ENCODE results near the gene RRAGC.

RRAGC gene

DNA sequence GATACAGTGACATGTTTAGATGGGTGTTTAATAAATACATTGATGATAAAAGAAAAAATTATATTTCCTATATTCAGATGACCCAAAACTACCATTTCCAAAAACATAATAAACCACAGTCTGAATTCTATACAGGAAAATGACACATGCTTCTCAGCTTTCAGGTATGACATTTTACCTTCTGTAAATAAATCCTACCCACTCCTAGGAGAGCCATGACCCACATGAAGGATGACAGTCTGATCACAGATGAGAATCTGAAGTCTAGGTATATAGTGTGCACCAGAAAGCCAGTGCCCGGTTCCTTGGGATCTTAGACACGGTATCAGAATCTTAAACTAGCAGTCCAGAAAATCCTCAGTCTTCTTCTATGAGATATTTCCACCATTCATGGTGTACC, 25.5 kb upstream of the RRAGC start:
- Histone ChIP-seq H3K36me3 (ENCODE audit: control insufficient read depth, insufficient read depth, low read length) (no peaks in the 10 kb centered on the region), H3K4me3 (ENCODE audit: low read length) (no peak overlapping the region), H3K4me1 (ENCODE audit: control insufficient read depth, low read depth, low read length) (no peaks in the 10 kb centered on the region), H4K8ac (ENCODE audit: low read depth, low read length) (no peak overlapping the region), H2BK120ac (ENCODE audit: low read depth, low read length) (no peak overlapping the region), H3K27me3 (ENCODE audit: insufficient read depth, low read length, poor library complexity) (no peaks in the 10 kb centered on the region), H4K5ac (ENCODE audit: low read length) (no peak overlapping the region), H3K79me1 (ENCODE audit: low read length) (no peaks in the 10 kb centered on the region), H2BK5ac (ENCODE audit: low read length) (no peak overlapping the region), H3K4ac (ENCODE audit: low read depth, low read length) (no peak overlapping the region), H3K56ac (ENCODE audit: low read length) (no peak overlapping the region), H2BK15ac (replicated peaks; ENCODE audit: low read depth) (no peak overlapping the region), H3K18ac (ENCODE audit: low read length) (no peak overlapping the region), H3K27ac (ENCODE audit: low read depth, low read length) (no peak overlapping the region), H3K79me2 (ENCODE audit: control insufficient read depth, insufficient read depth, low read length) (no peaks in the 10 kb centered on the region), H2AK5ac (ENCODE audit: low read length) (no peak overlapping the region), H3K9ac (ENCODE audit: low read length) (no peak overlapping the region), H3K4me2 (ENCODE audit: low read length) (no peak overlapping the region), H3K23ac (ENCODE audit: low read length) (no peak overlapping the region)
- no peak for DNase-seq
- WGBS (ENCODE audit: extremely low coverage, insufficient coverage, low lambda C conversion rate) = no CpG with 5 or more reads among the region's 2 CpGs

- H2BK15ac ChIP-seq (replicated peaks; ENCODE audit: low read depth) = no peak within 1 kb of the TSS
Measured at GRCh38 chr1:38881487-38881886, 21.9 kb upstream of the RRAGC start, which contains the start of gene GJA9. TSS of gene GJA9 (minus strand) at chr1:38881587. CDS start at chr1:38876098, 5,489 bp downstream.

GRCh38 chr1:38875811-38876210, 16.2 kb upstream of the RRAGC start:
- no peaks in the 10 kb centered on the region for H3K36me3 ChIP-seq (ENCODE audit: control insufficient read depth, insufficient read depth, low read length)
- no peak overlapping the region for H4K5ac ChIP-seq (ENCODE audit: low read length)
- H3K18ac ChIP-seq (ENCODE audit: low read length) = no peak overlapping the region
- peaks cover 2% of the 10 kb centered on the region for H3K4me1 ChIP-seq (ENCODE audit: control insufficient read depth, low read depth, low read length)
- DNase-seq = no peak
- H2AK5ac ChIP-seq (ENCODE audit: low read length) = no peak overlapping the region
- no peak overlapping the region for H3K9ac ChIP-seq (ENCODE audit: low read length)
- H3K27me3 ChIP-seq (ENCODE audit: insufficient read depth, low read length, poor library complexity) = no peaks in the 10 kb centered on the region
- no peak overlapping the region for H3K4ac ChIP-seq (ENCODE audit: low read depth, low read length)
- no peak overlapping the region for H2BK5ac ChIP-seq (ENCODE audit: low read length)
- no peak overlapping the region for H2BK15ac ChIP-seq (replicated peaks; ENCODE audit: low read depth)
- no peak overlapping the region for H3K23ac ChIP-seq (ENCODE audit: low read length)
- H3K79me1 ChIP-seq (ENCODE audit: low read length) = peaks cover 3% of the 10 kb centered on the region
- no peak overlapping the region for H3K4me3 ChIP-seq (ENCODE audit: low read length)
- H4K8ac ChIP-seq (ENCODE audit: low read depth, low read length) = no peak overlapping the region
- no CpG with 5 or more reads among the region's 2 CpGs for WGBS (ENCODE audit: extremely low coverage, insufficient coverage, low lambda C conversion rate)
- H3K56ac ChIP-seq (ENCODE audit: low read length) = no peak overlapping the region
- no peaks in the 10 kb centered on the region for H3K79me2 ChIP-seq (ENCODE audit: control insufficient read depth, insufficient read depth, low read length)
- H3K4me2 ChIP-seq (ENCODE audit: low read length) = no peak overlapping the region
- H2BK120ac ChIP-seq (ENCODE audit: low read depth, low read length) = no peak overlapping the region
- no peak overlapping the region for H3K27ac ChIP-seq (ENCODE audit: low read depth, low read length)

More at GRCh38 chr1:38881487-38881886, 21.9 kb upstream of the RRAGC start, which contains the start of gene GJA9:
- Histone ChIP-seq H4K8ac (ENCODE audit: low read depth, low read length) (no peak within 1 kb of the TSS), H3K4me1 (ENCODE audit: control insufficient read depth, low read depth, low read length) (no peaks in the 10 kb centered on the region), H3K4me2 (ENCODE audit: low read length) (no peak within 1 kb of the TSS), H3K36me3 (ENCODE audit: control insufficient read depth, insufficient read depth, low read length) (no peaks in the 10 kb centered on the region), H3K56ac (ENCODE audit: low read length) (no peak within 1 kb of the TSS), H3K79me1 (ENCODE audit: low read length) (no peaks in the 10 kb centered on the region), H3K27me3 (ENCODE audit: insufficient read depth, low read length, poor library complexity) (no peaks in the 10 kb centered on the region), H3K9ac (ENCODE audit: low read length) (no peak within 1 kb of the TSS), H3K23ac (ENCODE audit: low read length) (no peak within 1 kb of the TSS), H2BK120ac (ENCODE audit: low read depth, low read length) (no peak within 1 kb of the TSS), H3K4ac (ENCODE audit: low read depth, low read length) (no peak within 1 kb of the TSS), H3K27ac (ENCODE audit: low read depth, low read length) (no peak within 1 kb of the TSS), H2BK5ac (ENCODE audit: low read length) (no peak within 1 kb of the TSS), H3K4me3 (ENCODE audit: low read length) (no peak within 1 kb of the TSS), H2AK5ac (ENCODE audit: low read length) (no peak within 1 kb of the TSS), H3K79me2 (ENCODE audit: control insufficient read depth, insufficient read depth, low read length) (no peaks in the 10 kb centered on the region), H3K18ac (ENCODE audit: low read length) (no peak within 1 kb of the TSS), H4K5ac (ENCODE audit: low read length) (no peak within 1 kb of the TSS)
- DNase-seq = no peak

DNA sequence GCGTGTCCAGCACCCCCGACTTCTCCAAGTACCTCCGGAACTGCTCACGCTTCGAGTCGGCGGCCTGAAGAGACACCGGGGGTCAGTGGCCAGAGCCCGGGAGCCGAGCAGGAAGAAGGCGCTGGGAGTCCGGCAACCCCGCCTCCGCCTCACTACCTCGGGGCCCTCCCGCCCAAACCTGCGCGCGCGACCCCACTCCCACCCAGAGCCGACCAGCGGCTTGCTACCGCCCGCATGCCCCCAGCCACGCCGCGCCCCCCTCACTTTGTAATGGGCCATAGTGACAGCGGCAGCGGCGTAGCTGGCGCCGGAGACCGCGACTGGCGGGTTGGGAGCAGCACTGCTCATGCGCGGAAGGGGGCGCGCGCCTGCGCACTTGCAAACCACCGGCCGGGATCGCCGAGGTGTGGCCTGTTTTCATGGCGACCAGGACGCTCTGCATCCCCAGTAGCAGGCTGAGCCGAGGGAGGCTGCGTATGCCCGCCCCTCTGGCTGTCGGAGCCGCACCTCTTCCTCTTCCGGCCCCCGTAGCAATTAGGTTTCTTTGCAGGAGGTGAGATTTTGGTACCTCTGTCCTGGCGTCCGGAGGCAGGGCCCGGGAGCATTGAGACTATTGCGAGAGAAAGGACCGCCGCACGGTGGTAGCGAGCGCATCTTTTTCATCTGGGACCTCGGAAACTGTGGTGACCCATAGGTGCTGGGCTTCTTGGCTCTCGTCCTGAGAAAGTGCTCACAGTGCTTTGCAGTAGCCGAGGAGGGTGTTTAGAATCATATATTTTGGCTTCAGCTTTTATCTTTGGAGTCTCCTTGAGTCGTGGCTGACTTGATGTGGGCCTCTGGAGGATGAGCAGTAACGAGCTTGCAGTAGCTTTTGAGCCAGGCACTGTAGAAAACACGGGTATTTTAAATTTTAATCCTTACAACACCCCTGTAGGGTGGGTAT, 13.7 kb upstream of the RRAGC start, which contains the start of gene MYCBP:
Gene MYCBP (minus strand): TSS at position 322 of the 943 bp plus-strand sequence. CDS start 43 bp downstream, at position 279.
- no peaks in the 10 kb centered on the region for H3K79me2 ChIP-seq (ENCODE audit: control insufficient read depth, insufficient read depth, low read length)
- peaks cover 2% of the 10 kb centered on the region for H3K4me1 ChIP-seq (ENCODE audit: control insufficient read depth, low read depth, low read length)
- H3K79me1 ChIP-seq (ENCODE audit: low read length) = peaks cover 3% of the 10 kb centered on the region
- no peaks in the 10 kb centered on the region for H3K36me3 ChIP-seq (ENCODE audit: control insufficient read depth, insufficient read depth, low read length)
- no peak within 1 kb of the TSS for H2BK5ac ChIP-seq (ENCODE audit: low read length)
- peak within 1 kb of the TSS; percentile 98 for H4K5ac ChIP-seq (ENCODE audit: low read length)
- no peak within 1 kb of the TSS for H2BK15ac ChIP-seq (replicated peaks; ENCODE audit: low read depth)
- peak within 1 kb of the TSS; percentile 48 for H3K27ac ChIP-seq (ENCODE audit: low read depth, low read length)
- no CpG with 5 or more reads among the region's 69 CpGs for WGBS (ENCODE audit: extremely low coverage, insufficient coverage, low lambda C conversion rate)
- no peak within 1 kb of the TSS for H3K18ac ChIP-seq (ENCODE audit: low read length)
- peak within 1 kb of the TSS; percentile 93 for H3K4me3 ChIP-seq (ENCODE audit: low read length)
- H2AK5ac ChIP-seq (ENCODE audit: low read length) = no peak within 1 kb of the TSS
- peak within 1 kb of the TSS; percentile 95 for H3K9ac ChIP-seq (ENCODE audit: low read length)
- H4K8ac ChIP-seq (ENCODE audit: low read depth, low read length) = peak within 1 kb of the TSS; percentile 67
- H3K56ac ChIP-seq (ENCODE audit: low read length) = peak within 1 kb of the TSS; percentile 97
- DNase-seq = peak; percentile 98
- no peaks in the 10 kb centered on the region for H3K27me3 ChIP-seq (ENCODE audit: insufficient read depth, low read length, poor library complexity)
- no peak within 1 kb of the TSS for H2BK120ac ChIP-seq (ENCODE audit: low read depth, low read length)
- H3K4ac ChIP-seq (ENCODE audit: low read depth, low read length) = peak within 1 kb of the TSS; percentile 83
- no peak within 1 kb of the TSS for H3K23ac ChIP-seq (ENCODE audit: low read length)
- peak within 1 kb of the TSS; percentile 92 for H3K4me2 ChIP-seq (ENCODE audit: low read length)

DNA sequence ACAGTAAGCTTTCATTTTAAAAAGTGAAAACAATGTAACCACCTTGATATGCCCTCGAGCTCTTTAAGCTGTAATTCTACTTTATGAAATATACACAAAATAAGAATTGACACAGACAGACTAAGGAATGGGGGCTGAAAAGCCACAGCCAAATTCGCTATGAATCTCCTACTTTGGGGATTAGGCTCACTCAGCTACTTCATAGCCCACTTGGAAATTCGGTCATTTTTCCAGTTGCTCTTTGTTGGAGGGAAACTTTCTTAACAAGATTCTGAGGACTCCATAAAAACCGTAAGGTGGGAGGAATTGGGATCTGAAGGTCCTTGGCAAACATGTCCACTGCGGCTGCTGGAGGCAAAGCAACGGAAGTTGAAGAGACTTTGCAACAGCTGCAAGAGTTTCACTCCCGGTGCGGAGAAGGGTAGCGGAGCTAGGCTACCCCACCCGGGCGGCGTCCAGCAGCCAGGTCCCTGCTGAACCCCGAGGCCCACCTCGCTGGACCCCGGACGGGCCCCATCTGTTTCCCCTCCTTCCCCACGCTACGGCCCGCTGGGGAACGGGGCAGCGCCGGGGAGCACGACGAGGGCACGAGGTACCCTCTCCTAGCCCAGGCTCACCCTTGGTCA, 12.9 kb upstream of the RRAGC start:
- Histone ChIP-seq H4K5ac (ENCODE audit: low read length) (no peak overlapping the region), H3K4me1 (ENCODE audit: control insufficient read depth, low read depth, low read length) (peaks cover 2% of the 10 kb centered on the region), H3K56ac (ENCODE audit: low read length) (peak overlapping the region; percentile 97), H3K4ac (ENCODE audit: low read depth, low read length) (no peak overlapping the region), H2BK120ac (ENCODE audit: low read depth, low read length) (no peak overlapping the region), H4K8ac (ENCODE audit: low read depth, low read length) (no peak overlapping the region), H3K27ac (ENCODE audit: low read depth, low read length) (no peak overlapping the region), H2BK5ac (ENCODE audit: low read length) (no peak overlapping the region), H3K79me1 (ENCODE audit: low read length) (peaks cover 5% of the 10 kb centered on the region), H3K4me3 (ENCODE audit: low read length) (peak overlapping the region; percentile 93), H2AK5ac (ENCODE audit: low read length) (no peak overlapping the region), H3K36me3 (ENCODE audit: control insufficient read depth, insufficient read depth, low read length) (no peaks in the 10 kb centered on the region), H3K27me3 (ENCODE audit: insufficient read depth, low read length, poor library complexity) (no peaks in the 10 kb centered on the region), H3K9ac (ENCODE audit: low read length) (peak overlapping the region; percentile 93), H3K23ac (ENCODE audit: low read length) (no peak overlapping the region), H3K79me2 (ENCODE audit: control insufficient read depth, insufficient read depth, low read length) (no peaks in the 10 kb centered on the region), H2BK15ac (replicated peaks; ENCODE audit: low read depth) (no peak overlapping the region), H3K18ac (ENCODE audit: low read length) (no peak overlapping the region), H3K4me2 (ENCODE audit: low read length) (peak overlapping the region; percentile 88)
- no CpG with 5 or more reads among the region's 25 CpGs for WGBS (ENCODE audit: extremely low coverage, insufficient coverage, low lambda C conversion rate)
- peak; percentile 19 for DNase-seq

Data from mesendoderm (in vitro differentiated cells).